IMR-90 (cell line): ENCODE measurements around the gene PEX5. TPM values are rescaled to one million over a fixed set of nuclear protein-coding genes. Genes with fewer than 3 reads are reported as not detected.
A peak's percentile ranks its signal among the peaks of the same experiment; 100 is the strongest.

ENCODE experiments used
- ATAC-seq: fragments of 200-7000 bp; cut with Tn5 transposase; 2 replicates; pipeline ENCODE4 v1.9.1; 2020; ENCODE audit warnings: low read depth, mild to moderate bottlenecking, moderate library complexity
- BruUV-seq: library from RNA; stranded (reverse); fragments of 400-500 nt; replicated peaks from 2 replicates; lab custom pipeline; 2021; lab: Mats Ljungman, UMichigan
- CTCF ChIA-PET: fragments of 300-600 bp; formaldehyde crosslinking; extraction: SDS; loops from one replicate; lab custom pipeline; 2021; ENCODE audit warnings: antibody characterized with exemption; lab: Yijun Ruan, JAX
- POLR2A ChIA-PET: fragments of 300-600 bp; sonication (Branson Sonifier 250); formaldehyde crosslinking; loops from one replicate; lab custom pipeline; 2022; ENCODE audit warnings: antibody characterized with exemption; ENCODE audit not compliant: unreplicated experiment; lab: Charles Lee
- DNase-seq: peaks from one replicate; pipeline ENCODE4 v3.0.0; 2013
- H2AFZ ChIP-seq: replicated peaks from 2 replicates; pipeline ENCODE3; 2013; ENCODE audit warnings: low read length, mild to moderate bottlenecking; ENCODE audit not compliant: poor library complexity
- H2AK5ac ChIP-seq: 2 replicates; pipeline ENCODE4 v1.6.1; 2013; ENCODE audit warnings: low read depth, low read length, inconsistent platforms
- H2AK9ac ChIP-seq: replicated peaks from 2 replicates; pipeline ENCODE3; 2013; ENCODE audit warnings: mild to moderate bottlenecking, low read depth, low read length, moderate library complexity; ENCODE audit not compliant: poor library complexity
- H2BK120ac ChIP-seq: 2 replicates; pipeline ENCODE4 v1.6.1; 2013; ENCODE audit warnings: low read depth, low read length, inconsistent platforms
- H2BK15ac ChIP-seq: 3 replicates; pipeline ENCODE4 v1.6.1; 2013; ENCODE audit warnings: low read depth, low read length, inconsistent platforms
- H2BK20ac ChIP-seq: 2 replicates; pipeline ENCODE4 v1.6.1; 2013; ENCODE audit warnings: low read depth, mild to moderate bottlenecking, inconsistent platforms, low read length, moderate library complexity
- H2BK5ac ChIP-seq: 2 replicates; pipeline ENCODE4 v1.6.1; 2013; ENCODE audit warnings: mild to moderate bottlenecking, low read depth, low read length, inconsistent platforms; ENCODE audit not compliant: poor library complexity, severe bottlenecking
- H3K14ac ChIP-seq: replicated peaks from 2 replicates; pipeline ENCODE4 v1.6.1; 2013; ENCODE audit warnings: low read depth, low read length, inconsistent platforms
- H3K18ac ChIP-seq: 2 replicates; pipeline ENCODE4 v1.6.1; 2013; ENCODE audit warnings: low read depth, low read length, control low read depth
- H3K23ac ChIP-seq: 2 replicates; pipeline ENCODE4 v1.6.1; 2013; ENCODE audit warnings: low read depth, low read length, inconsistent platforms
- H3K27ac ChIP-seq: 2 replicates; pipeline ENCODE4 v1.5.1; 2013; ENCODE audit warnings: mild to moderate bottlenecking, control low read depth, low read length; ENCODE audit not compliant: insufficient read depth
- H3K27me3 ChIP-seq: 2 replicates; pipeline ENCODE4 v1.6.1; 2013; ENCODE audit warnings: low read length; ENCODE audit not compliant: control insufficient read depth, insufficient read depth
- H3K36me3 ChIP-seq: 2 replicates; pipeline ENCODE4 v1.6.1; 2013; ENCODE audit warnings: low read length, mixed read lengths; ENCODE audit not compliant: control insufficient read depth, insufficient read depth
- H3K4ac ChIP-seq: 2 replicates; pipeline ENCODE4 v1.6.1; 2013; ENCODE audit warnings: low read depth, low read length, inconsistent platforms
- H3K4me1 ChIP-seq: 2 replicates; pipeline ENCODE4 v1.6.1; 2013; ENCODE audit warnings: low read length, mixed read lengths; ENCODE audit not compliant: control insufficient read depth, insufficient read depth
- H3K4me2 ChIP-seq: 2 replicates; pipeline ENCODE4 v1.6.1; 2013; ENCODE audit warnings: low read depth, mild to moderate bottlenecking, control low read depth, low read length, moderate library complexity
- H3K4me3 ChIP-seq: 2 replicates; pipeline ENCODE4 v1.5.1; 2013; ENCODE audit warnings: low read depth, mild to moderate bottlenecking, control low read depth, low read length, moderate library complexity; ENCODE audit not compliant: insufficient read depth
- H3K56ac ChIP-seq: 2 replicates; pipeline ENCODE4 v1.6.1; 2013; ENCODE audit warnings: low read length, inconsistent platforms; ENCODE audit not compliant: insufficient read depth; ENCODE audit errors: extremely low read depth
- H3K79me1 ChIP-seq, 2 experiments: 2 replicates each; pipeline ENCODE4 v1.6.1; 2013; ENCODE audit warnings: low read length in 2 of 2, inconsistent platforms in 1 of 2, low read depth in 1 of 2
- H3K9ac ChIP-seq: 2 replicates; pipeline ENCODE4 v1.6.1; 2013; ENCODE audit warnings: low read depth, low read length, control low read depth
- H3K9me1 ChIP-seq: 2 replicates; pipeline ENCODE4 v1.6.1; 2013; ENCODE audit warnings: low read length, inconsistent platforms; ENCODE audit not compliant: insufficient read depth
- H3K9me3 ChIP-seq: 2 replicates; pipeline ENCODE4 v1.6.1; 2013; ENCODE audit warnings: low read length; ENCODE audit not compliant: control insufficient read depth, insufficient read depth
- H4K20me1 ChIP-seq: 2 replicates; pipeline ENCODE4 v1.6.1; 2013; ENCODE audit warnings: low read length, inconsistent platforms; ENCODE audit not compliant: insufficient read depth
- H4K5ac ChIP-seq: 2 replicates; pipeline ENCODE4 v1.6.1; 2013; ENCODE audit warnings: mild to moderate bottlenecking, low read depth, low read length, control low read depth
- H4K8ac ChIP-seq, 2 experiments: 2 replicates each; pipeline ENCODE4 v1.6.1; 2013; ENCODE audit warnings: low read depth in 2 of 2, low read length in 2 of 2, control low read depth in 1 of 2, inconsistent platforms in 1 of 2
- H4K91ac ChIP-seq: 2 replicates; pipeline ENCODE4 v1.6.1; 2013; ENCODE audit warnings: low read depth, low read length, inconsistent platforms; ENCODE audit not compliant: insufficient read depth
- BHLHE40 ChIP-seq: fragments of 150-350 bp; IDR thresholded peaks from 2 replicates; pipeline ENCODE4 v1.6.1; 2016; ENCODE audit warnings: mild to moderate bottlenecking, low read depth, low read length
- CEBPB ChIP-seq: IDR thresholded peaks from 2 replicates; pipeline ENCODE4 v1.6.1; 2012; ENCODE audit warnings: low read depth, low read length, improper control_type of control experiment
- CHD1 ChIP-seq: IDR thresholded peaks from 2 replicates; pipeline ENCODE4 v1.6.1; 2012; ENCODE audit warnings: low read depth, low read length, improper control_type of control experiment
- CTCF ChIP-seq: conservative IDR thresholded peaks from 2 replicates; pipeline ENCODE4 v1.5.1; 2012; ENCODE audit warnings: mild to moderate bottlenecking, low read depth, low read length, improper control_type of control experiment
- ELK1 ChIP-seq: fragments of 150-350 bp; IDR thresholded peaks from 2 replicates; pipeline ENCODE4 v1.6.1; 2016; ENCODE audit warnings: low read depth, mild to moderate bottlenecking, low read length, moderate library complexity, borderline replicate concordance
- FOS ChIP-seq: fragments of 150-350 bp; IDR thresholded peaks from 2 replicates; pipeline ENCODE4 v1.6.1; 2016; ENCODE audit warnings: low read depth, low read length
- MAFK ChIP-seq: IDR thresholded peaks from 2 replicates; pipeline ENCODE4 v1.6.1; 2012; ENCODE audit warnings: low read depth, low read length, improper control_type of control experiment
- MXI1 ChIP-seq: IDR thresholded peaks from 2 replicates; pipeline ENCODE4 v1.6.1; 2012; ENCODE audit warnings: low read depth, mild to moderate bottlenecking, low read length, moderate library complexity, borderline replicate concordance
- POLR2A ChIP-seq: IDR thresholded peaks from 2 replicates; pipeline ENCODE4 v1.6.1; 2012; ENCODE audit warnings: mild to moderate bottlenecking, low read depth, low read length
- RAD21 ChIP-seq: IDR thresholded peaks from 2 replicates; pipeline ENCODE4 v1.6.1; 2012; ENCODE audit warnings: low read length, improper control_type of control experiment
- RCOR1 ChIP-seq: IDR thresholded peaks from 2 replicates; pipeline ENCODE4 v1.6.1; 2012; ENCODE audit warnings: mild to moderate bottlenecking, low read length, improper control_type of control experiment; ENCODE audit not compliant: insufficient replicate concordance
- RFX5 ChIP-seq: IDR thresholded peaks from 2 replicates; pipeline ENCODE4 v1.8.0; 2012; ENCODE audit warnings: low read depth, mild to moderate bottlenecking, low read length, moderate library complexity
- SMC3 ChIP-seq: fragments of 150-350 bp; IDR thresholded peaks from 2 replicates; pipeline ENCODE4 v1.6.1; 2016; ENCODE audit warnings: low read depth, mild to moderate bottlenecking, antibody characterized with exemption, low read length, moderate library complexity
- USF2 ChIP-seq: fragments of 150-350 bp; IDR thresholded peaks from 2 replicates; pipeline ENCODE4 v1.6.1; 2017; ENCODE audit warnings: mild to moderate bottlenecking, antibody characterized with exemption, low read length, low read depth
- WGBS, 2 experiments: methylation state at CpG; one replicate each; pipeline versions ENCODE4 v1.1.5 to v1.1.7; 2013; ENCODE audit warnings: missing lambda C conversion rate in 2 of 2; ENCODE audit not compliant: insufficient read length in 1 of 2; ENCODE audit errors: extremely low coverage in 2 of 2; 5-methylcytosine and 5-hydroxymethylcytosine counted together
- dilution Hi-C: fragments of 300-500 bp; cut with HindIII; formaldehyde crosslinking; loops from one replicate; pipeline ENCODE4 v1.14.3; 2018; ENCODE audit warnings: low sequenced_read_pairs; ENCODE audit not compliant: unreplicated experiment
- in situ Hi-C: fragments of 300-500 bp; cut with MboI; formaldehyde crosslinking; loops from 3 replicates; pipeline ENCODE4 v1.14.3; 2019; ENCODE audit warnings: low sequenced_read_pairs, inconsistent platforms, mixed read lengths
- intact Hi-C: fragments of 100-400 bp; cut with micrococcal nuclease; formaldehyde crosslinking; loops from 2 replicates; pipeline ENCODE4 v1.10.0; 2022
- polyA plus RNA-seq, 3 experiments: library from polyadenylated mRNA; depleted of rRNA; stranded (reverse); fragments of >200 nt; gene quantifications; 2 replicates each; pipeline ENCODE4 v1.2.3, GENCODE V29; 2012; ENCODE audit warnings: low replicate concordance in 1 of 3
- total RNA-seq: library from RNA; depleted of rRNA; stranded (reverse); fragments of >200 nt; gene quantifications from 2 replicates; pipeline ENCODE4 v1.2.3, GENCODE V29; 2012

The PEX5 gene
- total and polyA plus RNA-seq, 2 of the 4 experiments (the other 2 are of a cell fraction): 14.4 to 18.3 TPM

GRCh38 chr12:7219599-7220243 is 30.2 kb downstream of the PEX5 start:
- Histone ChIP-seq H3K18ac (no peak overlapping the region), H3K9ac (no peak overlapping the region), H3K14ac (no peak overlapping the region), H3K27me3 (peaks cover 9% of the 10 kb centered on the region), H3K4me2 (no peak overlapping the region), H4K8ac (no peak overlapping the region), H2BK120ac (no peak overlapping the region), H3K4ac (no peak overlapping the region), H2AK9ac (no peak overlapping the region), H4K91ac (no peak overlapping the region), H3K56ac (no peak overlapping the region), H2AFZ (no peak overlapping the region), H3K4me3 (no peak overlapping the region), H3K27ac (no peak overlapping the region), H4K20me1 (no peaks in the 10 kb centered on the region), H2BK20ac (no peak overlapping the region), H2BK15ac (no peak overlapping the region), H3K36me3 (no peaks in the 10 kb centered on the region), H3K23ac (no peak overlapping the region), H2AK5ac (no peak overlapping the region), H4K5ac (no peak overlapping the region), H3K9me1 (no peaks in the 10 kb centered on the region), H3K4me1 (no peaks in the 10 kb centered on the region), H3K9me3 (no peaks in the 10 kb centered on the region), H2BK5ac (no peak overlapping the region), H3K79me1 (no peaks in the 10 kb centered on the region)
- ATAC-seq (peak; percentile 82), DNase-seq (peak; percentile 73)
- BruUV-seq: no TSS peak
- no CpG with 5 or more reads among the region's 3 CpGs for WGBS, 2 experiments
- TF ChIP-seq USF2 (no peak), RAD21 (peak; percentile 99), CEBPB (no peak), FOS (no peak), RCOR1 (no peak), ELK1 (no peak), CHD1 (no peak), MXI1 (no peak), SMC3 (peak; percentile 98), MAFK (no peak), BHLHE40 (no peak), POLR2A (0 out of 2 replicates have a peak, but pooled peaks have one; percentile 44), RFX5 (no peak), CTCF (peak; percentile 97)
- ChIA-PET CTCF (no interaction called here), POLR2A (no interaction called here)
- intact Hi-C loops: loop anchor here (1.0 to 2.0 kb wide), 4 partner anchors 159 to 587 kb away; partner anchors contain the start of gene C1S
- in situ Hi-C loops: loop anchor here (5.0 kb wide), 2 partner anchors 243 to 423 kb away; no protein-coding TSS in a partner anchor
- dilution Hi-C loops: no loop called here
